Measurements from ENCODE around the gene FAM193A. TPM values are rescaled to one million over a fixed set of nuclear protein-coding genes. Genes with fewer than 3 reads are reported as not detected.
"Not testable (repeated sequence)": the region's sequence is repeated elsewhere in the genome, so short reads cannot be mapped to it uniquely, and the experiment has no call there.

FAM193A gene
- total RNA-seq, 1 donor from 2014 or later, result 14.5 TPM

GRCh38 chr4:2698504-2698903 is 162.1 kb downstream of the FAM193A start:
- intact Hi-C loops (cut with DNase I), result no loop called here
- ATAC-seq (ENCODE audit: poor library complexity), result no peak
- no peak for DNase-seq

- DNase-seq, result no peak
- intact Hi-C loops (cut with DNase I), result no loop called here
- ATAC-seq (ENCODE audit: poor library complexity), result no peak
Measured at GRCh38 chr4:2698951-2699505, 162.6 kb downstream of the FAM193A start.

- DNase-seq (no peak), ATAC-seq (ENCODE audit: poor library complexity) (no peak)
- intact Hi-C loops (cut with DNase I), result no loop called here
Measured at GRCh38 chr4:2699534-2699933, 163.1 kb downstream of the FAM193A start.

- DNase-seq (no peak), ATAC-seq (ENCODE audit: poor library complexity) (no peak)
- intact Hi-C loops (cut with DNase I), result no loop called here
Measured at GRCh38 chr4:2700031-2700430, 163.6 kb downstream of the FAM193A start.

GRCh38 chr4:2702361-2702760 is 165.9 kb downstream of the FAM193A start:
- DNase-seq, result no peak
- intact Hi-C loops (cut with DNase I), result no loop called here
- no peak for ATAC-seq (ENCODE audit: poor library complexity)

GRCh38 chr4:2702770-2703169 is 166.3 kb downstream of the FAM193A start:
- intact Hi-C loops (cut with DNase I), result no loop called here
- DNase-seq, result no peak
- no peak for ATAC-seq (ENCODE audit: poor library complexity)

GRCh38 chr4:2712261-2712842 is 175.9 kb downstream of the FAM193A start:
- intact Hi-C loops (cut with DNase I), result no loop called here
- ATAC-seq (ENCODE audit: poor library complexity), result no peak
- DNase-seq, result no peak

- intact Hi-C loops (cut with DNase I), result no loop called here
- no peak for ATAC-seq (ENCODE audit: poor library complexity)
- DNase-seq, result no peak
Measured at GRCh38 chr4:2713337-2713736, 176.9 kb downstream of the FAM193A start.

- ATAC-seq (ENCODE audit: poor library complexity) (peak; percentile 81), DNase-seq (no peak)
- intact Hi-C loops (cut with DNase I), result no loop called here
Measured at GRCh38 chr4:2714061-2714770, 177.8 kb downstream of the FAM193A start.

- DNase-seq, result no peak
- intact Hi-C loops (cut with DNase I), result no loop called here
- ATAC-seq (ENCODE audit: poor library complexity), result no peak
Measured at GRCh38 chr4:2714918-2715317, 178.5 kb downstream of the FAM193A start.

GRCh38 chr4:2715426-2715825 is 179.0 kb downstream of the FAM193A start:
- ATAC-seq (ENCODE audit: poor library complexity), result no peak
- DNase-seq, result no peak
- intact Hi-C loops (cut with DNase I), result no loop called here

GRCh38 chr4:2716236-2716635 is 179.8 kb downstream of the FAM193A start:
- DNase-seq, result no peak
- no peak for ATAC-seq (ENCODE audit: poor library complexity)
- intact Hi-C loops (cut with DNase I), result no loop called here

- no peak for ATAC-seq (ENCODE audit: poor library complexity)
- no peak for DNase-seq
- intact Hi-C loops (cut with DNase I), result no loop called here
Measured at GRCh38 chr4:2721586-2721985, 185.1 kb downstream of the FAM193A start.

- intact Hi-C loops (cut with DNase I), result no loop called here
- no peak for DNase-seq
- no peak for ATAC-seq (ENCODE audit: poor library complexity)
Measured at GRCh38 chr4:2722033-2722432, 185.6 kb downstream of the FAM193A start.

- DNase-seq, result no peak
- intact Hi-C loops (cut with DNase I), result no loop called here
- ATAC-seq (ENCODE audit: poor library complexity), result no peak
Measured at GRCh38 chr4:2723751-2724150, 187.3 kb downstream of the FAM193A start.

GRCh38 chr4:2725380-2725779 is 188.9 kb downstream of the FAM193A start:
- DNase-seq, result no peak
- intact Hi-C loops (cut with DNase I), result no loop called here
- ATAC-seq (ENCODE audit: poor library complexity), result no peak

- intact Hi-C loops (cut with DNase I); ATAC-seq (ENCODE audit: poor library complexity); DNase-seq: not testable (repeated sequence)
Measured at GRCh38 chr4:2726881-2727280, 190.4 kb downstream of the FAM193A start.

GRCh38 chr4:2728221-2728620 is 191.8 kb downstream of the FAM193A start:
- no peak for ATAC-seq (ENCODE audit: poor library complexity)
- intact Hi-C loops (cut with DNase I), result no loop called here
- DNase-seq, result no peak

- ATAC-seq (ENCODE audit: poor library complexity) (no peak), DNase-seq (no peak)
- intact Hi-C loops (cut with DNase I), result no loop called here
Measured at GRCh38 chr4:2728806-2729532, 192.5 kb downstream of the FAM193A start.

- ATAC-seq (ENCODE audit: poor library complexity) (no peak), DNase-seq (no peak)
- intact Hi-C loops (cut with DNase I), result no loop called here
Measured at GRCh38 chr4:2729533-2729875, 193.1 kb downstream of the FAM193A start.

All from Right ventricle myocardium superior (tissue), 1 donor.